NOMO-1 treated with dmso at 0.1 percent for 144 hours (cell line): Measurements from ENCODE around the gene TIAM2.
"Not testable (repeated sequence)": the region's sequence is repeated elsewhere in the genome, so short reads cannot be mapped to it uniquely, and the experiment has no call there.

ENCODE experiments used
- DNase-seq: peaks from one replicate; lab custom pipeline; 2025; ENCODE audit not compliant: unreplicated experiment; lab: John Stamatoyannopoulos, UW

TIAM2 gene

GRCh38 chr6:154989448-154989847, 5.7 kb upstream of the TIAM2 start:
- DNase-seq: no peak

GRCh38 chr6:154991207-154991606, 3.9 kb upstream of the TIAM2 start:
- no peak for DNase-seq

GRCh38 chr6:154993026-154993425, 2.1 kb upstream of the TIAM2 start:
- no peak for DNase-seq

GRCh38 chr6:154993710-154994109, 1.4 kb upstream of the TIAM2 start:
- DNase-seq: no peak

- no peak for DNase-seq
Measured at GRCh38 chr6:154994836-154995253, 270 bp upstream of the TIAM2 start.

- DNase-seq: no peak
Measured at GRCh38 chr6:154996016-154996590, 988 bp downstream of the TIAM2 start.

GRCh38 chr6:154996841-154997311, 1.8 kb downstream of the TIAM2 start:
- no peak for DNase-seq

GRCh38 chr6:154998855-154999254, 3.7 kb downstream of the TIAM2 start:
- DNase-seq: no peak

GRCh38 chr6:155001482-155001881, 6.4 kb downstream of the TIAM2 start:
- DNase-seq: no peak

GRCh38 chr6:155001934-155002333, 6.8 kb downstream of the TIAM2 start:
- DNase-seq: no peak

GRCh38 chr6:155003476-155003875, 8.4 kb downstream of the TIAM2 start:
- DNase-seq: no peak

GRCh38 chr6:155004017-155004416, 8.9 kb downstream of the TIAM2 start:
- DNase-seq: no peak

- no peak for DNase-seq
Measured at GRCh38 chr6:155004576-155005372, 9.7 kb downstream of the TIAM2 start.

- no peak for DNase-seq
Measured at GRCh38 chr6:155008625-155009024, 13.5 kb downstream of the TIAM2 start.

GRCh38 chr6:155010940-155011339, 15.8 kb downstream of the TIAM2 start:
- no peak for DNase-seq

- no peak for DNase-seq
Measured at GRCh38 chr6:155011809-155012291, 16.7 kb downstream of the TIAM2 start.

GRCh38 chr6:155013457-155013876, 18.4 kb downstream of the TIAM2 start:
- no peak for DNase-seq

GRCh38 chr6:155014137-155014536, 19.0 kb downstream of the TIAM2 start:
- DNase-seq: no peak

GRCh38 chr6:155014670-155015300, 19.7 kb downstream of the TIAM2 start:
- DNase-seq: no peak

GRCh38 chr6:155018415-155018814, 23.3 kb downstream of the TIAM2 start:
- not testable (repeated sequence) for DNase-seq

- DNase-seq: no peak
Measured at GRCh38 chr6:155021680-155022079, 26.6 kb downstream of the TIAM2 start.

- DNase-seq: no peak
Measured at GRCh38 chr6:155022721-155023120, 27.6 kb downstream of the TIAM2 start.
